ENCODE results near the gene CARD19. TPM values are rescaled to one million over a fixed set of nuclear protein-coding genes. Genes with fewer than 3 reads are reported as not detected.
A peak's percentile ranks its signal among the peaks of the same experiment; 100 is the strongest.

CARD19 gene
- total and polyA plus RNA-seq, 2 donors (not counting 1 experiment from before 2014, with no cell fraction given), result 31.9 to 63.4 TPM

- H3K27me3 ChIP-seq (replicated peaks in 1 of 4; ENCODE audit: control extremely low read depth in 1 of 4, control insufficient read depth in 3 of 4, insufficient read depth in 4 of 4, low read length in 3 of 4), result no peaks in the 10 kb centered on the region
Measured at GRCh38 chr9:93095205-93096130, 549 bp upstream of the CARD19 start.

More at GRCh38 chr9:93095205-93096130, 549 bp upstream of the CARD19 start:
- peak overlapping the region; percentile 82 for H3K4me3 Mint-ChIP-seq
- no peaks in the 10 kb centered on the region for H3K36me3 ChIP-seq (replicated peaks in 1 of 2; ENCODE audit: control extremely low read depth in 1 of 2, control insufficient read depth in 1 of 2, extremely low read depth in 1 of 2, insufficient read depth in 2 of 2, low read length in 1 of 2)
- H3K9ac ChIP-seq (ENCODE audit: low read length), result peak overlapping the region; percentile 86
- DNase-seq (peak; percentile 100), ATAC-seq (ENCODE audit: low read depth) (peak; percentile 81)
- peak overlapping the region; percentile 90 for H3K4me2 ChIP-seq (replicated peaks; ENCODE audit: low read depth, low read length, poor library complexity, severe bottlenecking)
- no peaks in the 10 kb centered on the region for H3K27me3 Mint-ChIP-seq
- TF ChIP-seq CTCF (IDR thresholded peaks at IDR 0.05), result no peak
- no peak for TF ChIP-seq EZH2 (IDR thresholded peaks at IDR 0.05; ENCODE audit: borderline replicate concordance, insufficient read depth, low read depth, low read length, poor library complexity, severe bottlenecking)
- H2AFZ ChIP-seq (ENCODE audit: insufficient read depth, low read depth, low read length, poor library complexity, severe bottlenecking), result peak overlapping the region; percentile 74
- H3K79me2 ChIP-seq (ENCODE audit: control insufficient read depth, insufficient read depth, low read length), result peaks cover 20% of the 10 kb centered on the region
- CTCF ChIA-PET, result interaction anchor here (0.8 to 4.7 kb wide), 7 partner anchors 12 to 139 kb away, joined by 3 to 25 read pairs (median 3); no protein-coding TSS in a partner anchor
- H3K4me1 ChIP-seq (ENCODE audit: control insufficient read depth in 2 of 2, insufficient read depth in 2 of 2, low read length in 2 of 2), result peaks cover 68 to 80% of the 10 kb centered on the region in 2 donors
- H3K27ac Mint-ChIP-seq, result peak overlapping the region; percentile 95
- WGBS (ENCODE audit: insufficient coverage), result 1% methylated on average over 82 of the region's 95 CpGs
- H3K9me3 Mint-ChIP-seq (ENCODE audit: insufficient read depth), result peaks cover 5% of the 10 kb centered on the region
- H4K20me1 ChIP-seq (ENCODE audit: control insufficient read depth, insufficient read depth, low read length, poor library complexity, severe bottlenecking), result peaks cover 9% of the 10 kb centered on the region
- POLR2A ChIA-PET, result interaction anchor here (0.7 to 3.3 kb wide), 9 partner anchors 12 to 1071 kb away, joined by 4 to 36 read pairs (median 5); no protein-coding TSS in a partner anchor
- H3K4me3 ChIP-seq (ENCODE audit: control extremely low read depth in 1 of 5, extremely low read depth in 1 of 5, insufficient read depth in 1 of 5, low read depth in 2 of 5, low read length in 4 of 5), result peak overlapping the region in 4 of 5 experiments; percentile 58 to 81 (median 77)
- H3K4me1 Mint-ChIP-seq, result peaks cover 76% of the 10 kb centered on the region
- intact Hi-C loops (cut with micrococcal nuclease), result loop anchor here (1.0 to 10.0 kb wide), 11 partner anchors 31 to 1071 kb away; partner anchors contain the start of genes FAM120AOS, NINJ1, SPTLC1 and SUSD3
- H3K27ac ChIP-seq (ENCODE audit: low read length in 2 of 2), result peak overlapping the region; percentile 97 to 98
- peaks cover 0 to 13% (median 0%) of the 10 kb centered on the region in 3 donors for H3K9me3 ChIP-seq (ENCODE audit: control extremely low read depth in 1 of 3, control insufficient read depth in 2 of 3, insufficient read depth in 1 of 3, low read length in 2 of 3)
